B cell (primary cell): ENCODE data around the gene CDK8. TPM values are rescaled to one million over a fixed set of nuclear protein-coding genes. Genes with fewer than 3 reads are reported as not detected.

Source experiments
- ATAC-seq: fragments of 200-7000 bp; cut with Tn5 transposase; one replicate; pipeline ENCODE4 v1.10.0; 2021; ENCODE audit warnings: low read depth, mild to moderate bottlenecking, moderate number of reproducible peaks, moderate library complexity
- CTCF ChIA-PET: fragments of 350-600 bp; sonication (Branson Sonifier 250); formaldehyde crosslinking; loops from one replicate; lab custom pipeline; 2021; ENCODE audit warnings: antibody characterized with exemption, inconsistent platforms; lab: Charles Lee
- POLR2A ChIA-PET: fragments of 350-600 bp; sonication (Branson Sonifier 250); formaldehyde crosslinking; loops from one replicate; lab custom pipeline; 2021; ENCODE audit warnings: antibody characterized with exemption; lab: Charles Lee
- DNase-seq: peaks from one replicate; pipeline ENCODE4 v3.0.0; 2013
- H2AFZ ChIP-seq: 2 replicates; pipeline ENCODE4 v1.6.1; 2012; ENCODE audit warnings: mild to moderate bottlenecking, low read depth, low read length; ENCODE audit not compliant: insufficient read depth, poor library complexity, severe bottlenecking
- H3K27ac ChIP-seq, 2 donors: 1 replicate in 1 of 2; 2 replicates in 1 of 2; pipeline ENCODE4 v1.5.1; 2012 to 2013; ENCODE audit warnings: low read length in 2 of 2, mild to moderate bottlenecking in 2 of 2, moderate library complexity in 1 of 2
- H3K27me3 ChIP-seq, 4 experiments: fragments of 200-600 bp in 1 of 4; sonication (generic) in 1 of 4; replicated peaks in 1 of 4; 1 replicate in 2 of 4; 2 replicates in 2 of 4; pipeline versions ENCODE4 v1.6.1 to v1.7.0; 2013 to 2016; ENCODE audit warnings: low read length in 3 of 4, mild to moderate bottlenecking in 2 of 4, mixed read lengths in 1 of 4, moderate library complexity in 1 of 4; ENCODE audit not compliant: insufficient read depth in 4 of 4, control insufficient read depth in 3 of 4; ENCODE audit errors: control extremely low read depth in 1 of 4
- H3K36me3 ChIP-seq, 2 experiments: replicated peaks in 1 of 2; 1 replicate in 1 of 2; 2 replicates in 1 of 2; pipeline versions ENCODE4 v1.6.1 to v1.7.1; 2013; ENCODE audit warnings: low read length in 1 of 2; ENCODE audit not compliant: insufficient read depth in 2 of 2, control insufficient read depth in 1 of 2; ENCODE audit errors: control extremely low read depth in 1 of 2, extremely low read depth in 1 of 2
- H3K4me1 ChIP-seq, 2 donors: fragments of 200-600 bp in 1 of 2; sonication (generic) in 1 of 2; 1 replicate in 1 of 2; 2 replicates in 1 of 2; pipeline versions ENCODE4 v1.5.1 to v1.6.1; 2013 to 2017; ENCODE audit warnings: low read length in 2 of 2; ENCODE audit not compliant: control insufficient read depth in 2 of 2, insufficient read depth in 2 of 2
- H3K4me2 ChIP-seq: replicated peaks from 2 replicates; pipeline ENCODE3; 2012; ENCODE audit warnings: mild to moderate bottlenecking, low read depth, low read length; ENCODE audit not compliant: poor library complexity, severe bottlenecking
- H3K4me3 ChIP-seq, 5 experiments: fragments of 200-600 bp in 1 of 5; sonication (generic) in 1 of 5; 1 replicate in 3 of 5; 2 replicates in 2 of 5; pipeline versions ENCODE4 v1.5.1 to v1.7.0; 2011 to 2016; ENCODE audit warnings: low read length in 4 of 5, mild to moderate bottlenecking in 4 of 5, low read depth in 2 of 5, control low read depth in 1 of 5, moderate library complexity in 1 of 5; ENCODE audit not compliant: insufficient read depth in 1 of 5; ENCODE audit errors: control extremely low read depth in 1 of 5, extremely low read depth in 1 of 5
- H3K79me2 ChIP-seq: fragments of 200-600 bp; sonication (generic); one replicate; pipeline ENCODE4 v1.6.0; 2016; ENCODE audit warnings: low read length; ENCODE audit not compliant: control insufficient read depth, insufficient read depth
- H3K9ac ChIP-seq: fragments of 200-600 bp; sonication (generic); 2 replicates; pipeline ENCODE4 v1.6.1; 2017; ENCODE audit warnings: mild to moderate bottlenecking, low read length, moderate library complexity
- H3K9me3 ChIP-seq, 3 donors: one replicate each; pipeline versions ENCODE4 v1.6.1 to v1.7.1; 2013; ENCODE audit warnings: low read length in 2 of 3; ENCODE audit not compliant: control insufficient read depth in 2 of 3, insufficient read depth in 1 of 3; ENCODE audit errors: control extremely low read depth in 1 of 3
- H4K20me1 ChIP-seq: 2 replicates; pipeline ENCODE4 v1.6.0; 2012; ENCODE audit warnings: mild to moderate bottlenecking, low read length; ENCODE audit not compliant: insufficient read depth, control insufficient read depth, poor library complexity, severe bottlenecking
- H3K27ac Mint-ChIP-seq: one replicate; pipeline ENCODE4 v1.8.0; 2021; ENCODE audit warnings: mixed read lengths
- H3K27me3 Mint-ChIP-seq: one replicate; pipeline ENCODE4 v1.8.0; 2021; ENCODE audit warnings: mixed read lengths
- H3K4me1 Mint-ChIP-seq: one replicate; pipeline ENCODE4 v1.8.0; 2021; ENCODE audit warnings: mixed read lengths
- H3K4me3 Mint-ChIP-seq: one replicate; pipeline ENCODE4 v1.8.0; 2021; ENCODE audit warnings: mixed read lengths
- H3K9me3 Mint-ChIP-seq: one replicate; pipeline ENCODE4 v1.8.0; 2022; ENCODE audit warnings: mixed read lengths; ENCODE audit not compliant: insufficient read depth
- EZH2 ChIP-seq: IDR thresholded peaks from 2 replicates; pipeline ENCODE4 v1.6.1; 2012; ENCODE audit warnings: borderline replicate concordance, low read depth, mild to moderate bottlenecking, moderate library complexity, low read length; ENCODE audit not compliant: insufficient read depth, poor library complexity, severe bottlenecking
- WGBS: methylation state at CpG from one replicate; pipeline ENCODE4 v1.1.5; 2013; ENCODE audit warnings: missing lambda C conversion rate; ENCODE audit not compliant: insufficient coverage; 5-methylcytosine and 5-hydroxymethylcytosine counted together
- intact Hi-C: fragments of 100-400 bp; cut with micrococcal nuclease; formaldehyde crosslinking; loops from one replicate; pipeline ENCODE4 v1.10.0; 2022
- polyA plus RNA-seq: library from polyadenylated mRNA; depleted of rRNA; stranded (reverse); fragments of >200 nt; gene quantifications from 2 replicates; pipeline ENCODE4 v1.2.3, GENCODE V29; 2012
- total RNA-seq, 2 donors: library from RNA; stranded (reverse); fragments of 120-200 nt in 1 of 2; gene quantifications; 1 replicate in 1 of 2; 2 replicates in 1 of 2; pipeline versions ENCODE4 v1.2.3 to v1.2.4, GENCODE V29; 2013 to 2022
- TF ChIP-seq, protein P1 (sequence below): fragments of 200-600 bp; IDR thresholded peaks from one replicate; pipeline ENCODE4 v1.8.0; 2022; ENCODE audit warnings: antibody characterized with exemption, mild to moderate bottlenecking

Gene CDK8
- total and polyA plus RNA-seq, 2 donors (not counting 1 experiment from before 2014, with no cell fraction given), result 10.8 to 13.5 TPM

DNA sequence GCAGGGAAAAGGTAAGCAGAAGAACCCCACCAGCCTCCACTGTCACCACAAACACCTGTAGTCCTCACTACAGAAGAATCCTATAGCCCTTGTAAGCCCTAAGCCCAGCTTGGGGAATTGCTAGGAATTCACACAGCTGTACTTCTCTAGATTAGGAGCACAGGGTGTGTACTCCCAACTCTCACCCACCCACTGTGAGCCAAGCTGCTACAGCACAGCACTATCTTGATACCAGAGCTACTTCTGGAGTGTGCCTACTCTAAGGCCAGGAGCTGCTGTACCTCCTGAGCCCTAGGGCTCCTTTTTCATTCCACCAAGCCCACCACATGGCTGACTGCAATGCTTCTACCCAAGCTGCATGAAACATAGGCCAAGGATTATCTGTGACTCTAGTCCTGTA lies 181.2 kb downstream of the CDK8 start:
- H3K9me3 Mint-ChIP-seq, result peaks cover 11% of the 10 kb centered on the region
- ATAC-seq, result no peak
- POLR2A ChIA-PET, result no interaction called here

DNA sequence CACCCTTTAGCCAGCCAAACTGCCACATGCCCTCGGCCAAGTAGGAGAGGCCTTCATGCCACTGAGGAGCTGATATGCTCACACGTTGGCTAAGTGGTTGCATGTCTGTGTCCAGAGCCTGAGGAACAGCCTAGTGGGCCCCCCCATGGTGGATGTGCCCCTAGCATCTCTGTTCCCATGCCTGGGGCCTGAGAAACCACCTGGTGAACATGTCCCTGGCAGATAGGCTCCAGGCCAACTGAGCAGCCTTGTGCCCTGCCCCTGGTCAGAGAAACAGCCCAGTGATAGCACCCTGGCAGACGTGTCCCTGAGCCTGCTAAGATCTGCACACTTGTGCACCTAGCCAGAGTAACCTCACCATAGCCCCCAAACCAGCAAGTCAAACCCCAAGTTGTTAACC lies 181.7 kb downstream of the CDK8 start:
- Histone ChIP-seq H3K27me3 (no peaks in the 10 kb centered on the region), H3K9ac (no peak overlapping the region), H3K4me2 (no peak overlapping the region), H3K4me1 (no peaks in the 10 kb centered on the region), H4K20me1 (no peaks in the 10 kb centered on the region), H3K36me3 (no peaks in the 10 kb centered on the region), H3K4me3 (no peak overlapping the region), H3K9me3 (peaks cover 2 to 29% (median 16%) of the 10 kb centered on the region in 3 donors), H2AFZ (no peak overlapping the region), H3K27ac (no peak overlapping the region), H3K79me2 (no peaks in the 10 kb centered on the region)
- CTCF ChIA-PET, result no interaction called here
- POLR2A ChIA-PET, result no interaction called here
- TF ChIP-seq EZH2, result no peak
- TF ChIP-seq, protein P1, sequence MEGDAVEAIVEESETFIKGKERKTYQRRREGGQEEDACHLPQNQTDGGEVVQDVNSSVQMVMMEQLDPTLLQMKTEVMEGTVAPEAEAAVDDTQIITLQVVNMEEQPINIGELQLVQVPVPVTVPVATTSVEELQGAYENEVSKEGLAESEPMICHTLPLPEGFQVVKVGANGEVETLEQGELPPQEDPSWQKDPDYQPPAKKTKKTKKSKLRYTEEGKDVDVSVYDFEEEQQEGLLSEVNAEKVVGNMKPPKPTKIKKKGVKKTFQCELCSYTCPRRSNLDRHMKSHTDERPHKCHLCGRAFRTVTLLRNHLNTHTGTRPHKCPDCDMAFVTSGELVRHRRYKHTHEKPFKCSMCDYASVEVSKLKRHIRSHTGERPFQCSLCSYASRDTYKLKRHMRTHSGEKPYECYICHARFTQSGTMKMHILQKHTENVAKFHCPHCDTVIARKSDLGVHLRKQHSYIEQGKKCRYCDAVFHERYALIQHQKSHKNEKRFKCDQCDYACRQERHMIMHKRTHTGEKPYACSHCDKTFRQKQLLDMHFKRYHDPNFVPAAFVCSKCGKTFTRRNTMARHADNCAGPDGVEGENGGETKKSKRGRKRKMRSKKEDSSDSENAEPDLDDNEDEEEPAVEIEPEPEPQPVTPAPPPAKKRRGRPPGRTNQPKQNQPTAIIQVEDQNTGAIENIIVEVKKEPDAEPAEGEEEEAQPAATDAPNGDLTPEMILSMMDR, result no peak
- Mint-ChIP-seq H3K4me3 (no peak overlapping the region), H3K27ac (no peak overlapping the region), H3K27me3 (no peaks in the 10 kb centered on the region), H3K4me1 (no peaks in the 10 kb centered on the region), H3K9me3 (peaks cover 11% of the 10 kb centered on the region)
- intact Hi-C loops, result no loop called here
- DNase-seq (no peak), ATAC-seq (no peak)
- 64% methylated on average over 3 of the region's 3 CpGs for WGBS

More for the DNA sequence above, 181.2 kb downstream of the CDK8 start:
- no peaks in the 10 kb centered on the region for H3K27me3 ChIP-seq
- no peak overlapping the region for H3K27ac ChIP-seq
- H3K79me2 ChIP-seq, result no peaks in the 10 kb centered on the region
- intact Hi-C loops, result no loop called here
- H3K4me2 ChIP-seq, result no peak overlapping the region
- Mint-ChIP-seq H3K4me3 (no peak overlapping the region), H3K4me1 (no peaks in the 10 kb centered on the region), H3K27me3 (no peaks in the 10 kb centered on the region), H3K27ac (no peak overlapping the region)
- CTCF ChIA-PET, result no interaction called here
- H3K4me3 ChIP-seq, result no peak overlapping the region
- no peaks in the 10 kb centered on the region for H3K4me1 ChIP-seq
- H2AFZ ChIP-seq, result no peak overlapping the region
- no peaks in the 10 kb centered on the region for H4K20me1 ChIP-seq
- TF ChIP-seq, protein P1, result no peak
- no peak for TF ChIP-seq EZH2
- H3K36me3 ChIP-seq, result no peaks in the 10 kb centered on the region
- H3K9me3 ChIP-seq, result peaks cover 2 to 29% (median 16%) of the 10 kb centered on the region in 3 donors
- DNase-seq, result no peak
- H3K9ac ChIP-seq, result no peak overlapping the region
